ENCODE data around the gene DENND1B.

The DENND1B gene

DNA sequence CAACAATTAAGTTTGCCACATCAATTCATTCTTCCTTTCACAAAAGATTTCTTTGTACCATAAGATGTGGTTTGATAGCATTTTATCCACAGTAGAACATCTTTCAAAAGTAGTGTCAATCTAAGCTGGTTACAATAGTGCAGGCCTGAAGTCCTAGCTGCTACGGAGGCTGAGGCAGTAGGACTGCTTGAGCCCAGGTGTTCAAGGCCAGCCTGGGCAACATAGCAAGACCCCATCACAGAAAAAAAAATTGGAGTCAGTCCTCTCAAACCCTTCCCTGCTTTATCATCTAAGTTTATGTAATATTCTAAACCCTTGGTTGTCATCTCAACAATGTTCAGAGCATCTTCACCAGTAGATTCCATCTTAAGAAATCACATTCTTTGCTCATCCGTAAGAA, 31.7 kb downstream of the DENND1B start:
- DNase-seq (ENCODE audit: low read depth) = no peak

DNA sequence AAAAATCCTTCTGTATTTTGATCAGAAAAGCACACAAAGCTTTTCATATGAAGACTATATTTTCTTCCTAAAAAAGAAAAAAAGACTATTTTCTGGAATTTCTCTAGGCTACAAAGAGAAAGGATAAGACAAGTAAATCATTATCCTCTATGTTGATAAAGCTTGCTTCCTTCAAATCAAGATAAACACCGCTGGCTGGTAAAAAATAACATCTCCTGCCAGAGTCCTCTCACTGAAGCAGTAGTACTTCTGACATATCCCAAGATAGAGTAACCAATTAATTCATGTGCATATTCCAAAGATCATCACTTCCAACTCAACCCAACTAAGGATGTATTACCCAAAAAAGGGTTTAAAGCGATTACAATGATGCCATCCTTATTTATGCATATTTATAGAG, 34.3 kb downstream of the DENND1B start:
- DNase-seq (ENCODE audit: low read depth) = no peak

- DNase-seq (ENCODE audit: low read depth) = no peak
Measured at GRCh38 chr1:197738927-197739326, 36.4 kb downstream of the DENND1B start.

GRCh38 chr1:197737916-197738315, 37.4 kb downstream of the DENND1B start:
- no peak for DNase-seq (ENCODE audit: low read depth)

DNA sequence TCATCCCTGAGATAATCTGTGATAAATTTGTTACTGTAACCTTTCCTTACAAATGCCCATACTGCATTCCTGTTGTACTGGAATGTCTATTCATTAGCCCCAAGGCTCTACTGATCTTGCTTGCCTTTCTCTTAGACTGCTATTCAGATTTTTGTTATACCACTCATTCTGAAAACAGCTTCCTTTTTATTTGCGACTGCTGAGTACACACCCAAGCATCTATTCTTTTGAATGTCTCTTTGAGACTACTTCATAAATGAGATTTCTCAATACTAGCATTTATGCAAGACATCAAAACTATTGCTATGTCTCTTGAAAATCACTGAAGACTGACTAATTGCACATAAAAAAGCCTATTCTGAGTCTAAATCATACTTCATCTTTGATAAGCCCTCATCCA, 38.6 kb downstream of the DENND1B start:
- peak; percentile 79 for DNase-seq (ENCODE audit: low read depth)

DNA sequence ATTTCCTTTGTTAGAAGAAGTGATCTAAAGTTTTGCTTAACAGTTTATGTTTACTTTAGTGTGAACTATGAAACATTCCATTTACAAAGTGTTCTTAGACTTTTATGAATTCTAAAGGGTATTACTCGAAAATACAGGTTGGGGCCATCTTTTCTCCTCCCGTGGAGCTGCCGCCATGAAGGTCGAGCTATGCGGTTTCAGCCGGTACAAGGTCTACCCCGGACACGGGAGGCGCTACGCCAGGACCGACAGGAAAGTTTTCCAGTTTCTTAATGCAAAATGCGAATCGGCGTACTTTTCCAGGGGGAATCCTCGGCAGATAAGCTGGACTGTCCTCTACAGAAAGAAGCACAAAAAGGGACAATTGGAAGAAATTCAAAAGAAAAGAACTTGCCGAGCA, 39.8 kb downstream of the DENND1B start:
- DNase-seq (ENCODE audit: low read depth) = no peak

- no peak for DNase-seq (ENCODE audit: low read depth)
Measured at GRCh38 chr1:197733324-197733723, 42.0 kb downstream of the DENND1B start.

GRCh38 chr1:197732187-197732586, 43.1 kb downstream of the DENND1B start:
- no peak for DNase-seq (ENCODE audit: low read depth)

DNA sequence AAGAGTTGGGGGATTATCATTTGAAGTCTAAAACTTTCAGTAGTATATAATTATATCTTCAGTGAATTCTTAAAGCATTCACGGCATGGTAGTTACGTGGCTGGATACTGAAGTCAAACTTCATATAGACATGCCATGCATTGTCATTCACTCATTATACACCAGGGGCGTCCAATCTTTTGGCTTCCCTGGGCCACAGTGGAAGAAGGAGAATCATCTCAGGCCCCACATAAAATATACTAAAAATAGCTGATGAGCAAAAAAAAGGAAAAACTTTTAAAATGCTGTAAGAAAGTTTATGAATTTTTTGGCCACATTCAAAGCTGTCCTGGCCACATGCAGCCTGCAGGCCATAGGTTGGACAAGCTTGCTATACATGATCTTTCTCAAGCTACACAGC, 43.8 kb downstream of the DENND1B start:
- no peak for DNase-seq (ENCODE audit: low read depth)

GRCh38 chr1:197725976-197726375, 49.3 kb downstream of the DENND1B start:
- no peak for DNase-seq (ENCODE audit: low read depth)

GRCh38 chr1:197725044-197725443, 50.2 kb downstream of the DENND1B start:
- peak; percentile 23 for DNase-seq (ENCODE audit: low read depth)

DNA sequence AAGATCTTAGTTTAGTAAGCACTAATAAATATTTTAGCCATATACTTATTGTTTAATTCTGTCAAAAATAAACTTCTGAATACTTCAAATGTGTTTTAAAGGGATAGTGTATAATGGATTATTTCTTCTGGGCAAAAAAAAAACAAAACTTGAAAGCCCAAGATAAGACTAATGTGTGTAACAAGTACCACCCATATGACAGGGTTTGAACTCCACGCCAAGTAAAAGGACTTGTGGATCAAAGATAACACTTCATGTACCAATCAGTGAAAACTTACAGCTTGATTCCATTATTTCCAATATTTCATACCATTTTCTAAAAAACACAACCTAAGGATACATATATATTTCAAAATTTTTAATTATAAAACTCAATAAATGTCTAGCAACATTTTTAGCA, 59.5 kb downstream of the DENND1B start:
- no peak for DNase-seq (ENCODE audit: low read depth)

GRCh38 chr1:197706601-197707000, 68.7 kb downstream of the DENND1B start:
- no peak for DNase-seq (ENCODE audit: low read depth)

DNA sequence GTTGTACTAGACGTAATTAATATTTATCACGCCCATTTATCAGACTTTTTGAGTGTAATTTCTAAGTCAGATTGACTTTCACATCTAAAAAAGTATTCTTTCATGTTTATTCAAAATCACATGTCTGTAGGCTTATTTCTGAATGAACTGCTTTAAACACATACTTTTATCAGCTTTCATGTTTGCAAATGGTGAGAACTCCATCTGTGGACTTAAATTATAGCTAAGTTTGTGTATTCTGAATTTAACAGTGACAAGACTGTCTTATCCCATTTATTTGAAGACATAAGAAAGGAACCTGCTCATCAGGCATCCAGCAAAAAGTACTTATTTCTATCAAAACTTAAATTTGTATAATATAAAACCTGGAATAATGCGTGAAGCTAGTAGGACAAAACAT, 69.3 kb downstream of the DENND1B start:
- no peak for DNase-seq (ENCODE audit: low read depth)

GRCh38 chr1:197700688-197701087, 74.6 kb downstream of the DENND1B start:
- peak; percentile 11 for DNase-seq (ENCODE audit: low read depth)

DNA sequence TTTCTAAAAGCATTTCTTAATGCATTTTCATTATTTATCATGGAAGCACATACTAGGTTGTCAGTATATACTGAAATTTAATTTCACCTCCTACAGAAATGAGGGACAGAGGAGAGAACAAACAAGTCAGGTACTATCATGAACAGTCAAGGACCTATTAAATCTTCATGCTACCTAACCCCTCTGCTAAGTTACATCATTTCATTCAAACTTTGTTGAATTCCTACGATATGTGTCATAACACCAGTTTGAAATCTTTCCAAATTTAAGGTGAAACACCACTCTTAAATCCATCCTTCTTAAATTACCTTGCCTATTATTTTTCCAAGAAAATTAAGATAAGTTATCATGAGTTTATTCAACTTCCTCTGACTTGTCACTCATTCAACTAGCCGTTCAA, 78.9 kb downstream of the DENND1B start:
- DNase-seq (ENCODE audit: low read depth) = peak; percentile 58

DNA sequence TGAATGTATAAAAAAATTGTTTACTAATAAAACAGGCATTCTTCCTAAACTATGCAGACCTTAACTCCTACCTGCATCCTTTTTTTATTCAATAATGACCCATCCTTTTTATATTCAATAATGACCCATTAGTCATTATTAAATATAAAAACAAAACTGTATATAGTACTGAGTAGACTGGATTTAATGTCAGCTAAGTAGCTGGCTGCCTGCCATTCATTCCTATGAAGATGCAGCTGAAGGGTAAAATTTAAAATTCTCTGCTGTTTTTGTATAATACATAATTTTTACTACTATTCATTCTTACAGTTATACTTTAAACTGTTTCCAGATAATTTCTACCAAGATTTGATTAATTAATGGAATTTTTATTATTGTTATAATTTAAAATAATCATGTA, 79.3 kb downstream of the DENND1B start:
- DNase-seq (ENCODE audit: low read depth) = peak; percentile 19

GRCh38 chr1:197692965-197693364, 82.3 kb downstream of the DENND1B start:
- DNase-seq (ENCODE audit: low read depth) = peak; percentile 39

- no peak for DNase-seq (ENCODE audit: low read depth)
Measured at GRCh38 chr1:197691816-197692215, 83.5 kb downstream of the DENND1B start.

- DNase-seq (ENCODE audit: low read depth) = no peak
Measured at GRCh38 chr1:197690074-197690473, 85.2 kb downstream of the DENND1B start.

- DNase-seq (ENCODE audit: low read depth) = no peak
Measured at GRCh38 chr1:197688233-197688632, 87.0 kb downstream of the DENND1B start.

DNA sequence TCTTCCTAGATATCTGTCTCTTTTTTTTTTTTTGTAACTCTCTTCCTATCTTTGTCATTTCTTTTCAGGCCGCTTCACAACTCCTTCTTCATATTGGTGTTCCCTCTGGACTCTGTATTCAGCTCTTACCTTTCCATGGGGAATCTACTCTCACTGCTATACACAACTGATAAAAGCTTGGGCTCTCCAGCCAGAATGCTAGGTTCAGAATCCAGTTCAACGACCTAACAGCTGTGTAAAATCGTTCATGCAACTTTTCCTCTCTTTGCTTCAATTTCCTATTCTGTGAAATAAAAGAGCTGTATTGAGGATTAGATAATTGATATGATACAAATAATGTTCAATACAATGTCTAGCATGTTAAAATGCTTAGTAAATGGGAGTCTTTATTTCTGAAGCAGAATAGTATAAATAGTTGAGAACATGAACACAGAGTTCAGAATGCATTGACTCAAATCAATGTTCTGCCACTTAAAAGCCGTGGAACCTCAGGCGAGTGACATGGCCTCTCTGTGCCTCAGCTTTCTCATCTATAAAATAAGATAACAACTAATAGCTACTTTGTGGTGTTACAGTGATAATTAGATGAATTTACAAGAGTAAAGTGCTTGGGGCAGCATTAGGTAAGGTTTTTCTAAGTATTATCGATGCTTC, 88.5 kb downstream of the DENND1B start:
- DNase-seq (ENCODE audit: low read depth) = no peak

DNA sequence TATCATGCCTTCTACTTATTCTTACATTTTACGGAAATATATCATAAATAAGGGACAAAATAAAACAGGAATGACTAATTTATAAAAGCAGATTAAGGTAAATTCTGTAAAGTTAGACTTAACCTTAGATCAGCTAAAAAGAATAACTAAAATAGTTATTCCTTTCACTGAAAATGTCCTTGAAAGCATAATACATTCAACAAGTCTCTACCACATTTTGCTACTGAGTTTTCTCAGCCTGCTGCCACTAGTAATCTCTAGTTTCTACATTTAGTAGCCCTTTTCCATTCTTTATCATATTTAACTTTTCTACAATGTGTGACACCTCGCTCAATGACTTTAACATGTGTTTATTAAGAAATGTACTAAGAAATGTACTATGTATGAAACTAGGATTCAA, 89.0 kb downstream of the DENND1B start:
- no peak for DNase-seq (ENCODE audit: low read depth)

GRCh38 chr1:197685785-197686184, 89.5 kb downstream of the DENND1B start:
- DNase-seq (ENCODE audit: low read depth) = no peak
